Neural progenitor cell (in vitro differentiated cells): ENCODE measurements around the gene B4GALNT3.

ENCODE experiments used
- EZH2 ChIP-seq: fragments of 200-600 bp; sonication (generic); IDR thresholded peaks from 2 replicates; pipeline ENCODE4 v1.6.1; 2017; ENCODE audit warnings: antibody characterized with exemption, mild to moderate bottlenecking, moderate library complexity
- TF ChIP-seq, protein P1 (sequence below): fragments of 200-600 bp; sonication (generic); IDR thresholded peaks from 2 replicates; pipeline ENCODE4 v1.5.1; 2017; ENCODE audit warnings: antibody characterized with exemption, mild to moderate bottlenecking

DNA sequence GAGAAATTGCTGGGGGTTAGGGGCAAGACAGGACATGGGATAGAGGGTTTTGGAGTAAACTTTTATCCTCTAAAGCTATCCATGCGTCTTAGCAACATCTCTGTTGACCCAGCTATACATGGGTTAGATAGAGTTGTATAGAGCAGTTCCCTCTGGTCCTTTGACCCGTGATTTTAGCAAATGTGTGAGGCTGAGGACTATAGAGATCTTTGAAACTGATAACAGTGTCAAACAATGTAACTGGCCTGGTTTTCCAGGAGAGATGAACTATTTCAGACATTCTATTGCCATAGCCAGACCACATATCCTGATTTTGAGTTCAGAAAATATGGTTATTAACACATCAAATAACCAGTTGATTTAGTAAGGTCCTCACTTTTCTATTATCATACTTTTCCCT is 60.4 kb downstream of the B4GALNT3 start:
- TF ChIP-seq, protein P1, sequence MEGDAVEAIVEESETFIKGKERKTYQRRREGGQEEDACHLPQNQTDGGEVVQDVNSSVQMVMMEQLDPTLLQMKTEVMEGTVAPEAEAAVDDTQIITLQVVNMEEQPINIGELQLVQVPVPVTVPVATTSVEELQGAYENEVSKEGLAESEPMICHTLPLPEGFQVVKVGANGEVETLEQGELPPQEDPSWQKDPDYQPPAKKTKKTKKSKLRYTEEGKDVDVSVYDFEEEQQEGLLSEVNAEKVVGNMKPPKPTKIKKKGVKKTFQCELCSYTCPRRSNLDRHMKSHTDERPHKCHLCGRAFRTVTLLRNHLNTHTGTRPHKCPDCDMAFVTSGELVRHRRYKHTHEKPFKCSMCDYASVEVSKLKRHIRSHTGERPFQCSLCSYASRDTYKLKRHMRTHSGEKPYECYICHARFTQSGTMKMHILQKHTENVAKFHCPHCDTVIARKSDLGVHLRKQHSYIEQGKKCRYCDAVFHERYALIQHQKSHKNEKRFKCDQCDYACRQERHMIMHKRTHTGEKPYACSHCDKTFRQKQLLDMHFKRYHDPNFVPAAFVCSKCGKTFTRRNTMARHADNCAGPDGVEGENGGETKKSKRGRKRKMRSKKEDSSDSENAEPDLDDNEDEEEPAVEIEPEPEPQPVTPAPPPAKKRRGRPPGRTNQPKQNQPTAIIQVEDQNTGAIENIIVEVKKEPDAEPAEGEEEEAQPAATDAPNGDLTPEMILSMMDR: no peak
- no peak for TF ChIP-seq EZH2
